Measurements from ENCODE around the gene APH1A.
"Not testable (repeated sequence)": the region's sequence is repeated elsewhere in the genome, so short reads cannot be mapped to it uniquely, and the experiment has no call there.

Gene APH1A

DNA sequence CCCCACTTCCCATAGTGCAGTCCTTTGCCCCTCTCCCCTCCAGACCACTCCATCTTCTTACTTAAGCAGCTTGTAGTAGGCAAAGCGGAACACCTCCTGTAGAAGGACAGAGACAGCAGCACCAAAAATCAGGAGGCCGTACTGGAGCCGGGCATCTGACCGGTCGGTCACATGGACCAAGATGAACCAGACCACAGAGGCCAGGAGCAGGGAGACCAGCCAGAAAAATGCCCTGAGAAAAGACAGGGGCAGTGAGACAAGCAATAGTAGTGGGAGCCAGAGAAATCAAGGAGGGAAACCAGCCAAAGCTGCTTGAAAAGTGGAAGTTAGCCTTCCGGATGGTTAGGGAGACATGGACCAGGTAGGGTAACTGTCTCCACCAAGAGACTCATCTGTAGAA is 920 bp downstream of the APH1A start:
- DNase-seq: no peak

DNA sequence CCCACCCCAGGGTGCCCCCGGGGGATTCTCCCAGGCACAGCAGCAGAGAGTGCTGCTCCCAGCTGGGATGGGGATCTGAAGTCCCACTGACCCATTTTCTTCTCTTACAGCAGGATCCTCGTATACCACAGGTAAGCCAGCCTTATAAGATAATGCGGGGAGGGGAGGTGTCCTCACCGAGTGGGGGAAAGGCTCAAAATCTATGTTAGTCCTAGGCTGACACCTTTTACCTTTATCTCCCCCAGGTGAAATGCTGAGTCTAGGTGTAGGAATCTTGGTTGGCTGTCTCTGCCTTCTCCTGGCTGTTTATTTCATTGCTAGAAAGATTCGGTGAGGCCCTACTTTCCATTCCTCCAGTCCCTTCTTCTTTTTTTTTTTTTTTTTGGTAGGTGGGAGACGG is 5.3 kb downstream of the APH1A start:
- no peak for DNase-seq

DNA sequence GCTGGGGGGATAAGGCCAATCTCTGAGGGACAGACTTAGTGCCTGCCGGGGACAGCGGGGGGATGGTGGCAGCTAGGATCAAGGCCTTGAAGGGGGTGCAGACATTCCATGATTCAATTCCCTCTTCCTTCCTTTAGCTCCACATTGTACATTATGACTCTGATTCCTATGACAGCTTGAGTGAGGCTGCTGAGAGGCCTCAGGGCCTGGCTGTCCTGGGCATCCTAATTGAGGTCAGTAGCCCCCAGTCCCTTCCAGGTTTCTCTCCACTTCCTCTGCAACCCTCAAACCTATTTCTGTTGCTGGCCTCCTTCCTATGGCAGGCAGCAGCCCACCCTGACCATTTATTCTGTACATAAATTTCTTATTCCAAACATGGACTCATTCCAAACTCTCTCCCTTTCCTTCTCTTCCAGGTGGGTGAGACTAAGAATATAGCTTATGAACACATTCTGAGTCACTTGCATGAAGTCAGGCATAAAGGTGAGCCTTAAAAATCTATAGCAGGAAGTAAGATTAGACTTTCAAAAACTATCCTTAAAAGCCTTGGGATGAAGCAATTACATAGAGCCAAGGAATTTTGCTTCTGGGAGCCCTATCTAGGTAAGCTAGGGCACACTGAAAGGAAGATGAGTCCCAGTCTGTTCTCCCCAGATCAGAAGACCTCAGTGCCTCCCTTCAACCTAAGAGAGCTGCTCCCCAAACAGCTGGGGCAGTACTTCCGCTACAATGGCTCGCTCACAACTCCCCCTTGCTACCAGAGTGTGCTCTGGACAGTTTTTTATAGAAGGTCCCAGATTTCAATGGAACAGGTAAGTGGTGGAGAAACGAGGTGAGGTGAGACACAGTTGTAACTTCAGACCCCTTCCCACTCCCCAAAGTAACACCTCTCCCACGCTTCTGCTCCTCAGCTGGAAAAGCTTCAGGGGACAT is 6.2 kb downstream of the APH1A start:
- no peak for DNase-seq

DNA sequence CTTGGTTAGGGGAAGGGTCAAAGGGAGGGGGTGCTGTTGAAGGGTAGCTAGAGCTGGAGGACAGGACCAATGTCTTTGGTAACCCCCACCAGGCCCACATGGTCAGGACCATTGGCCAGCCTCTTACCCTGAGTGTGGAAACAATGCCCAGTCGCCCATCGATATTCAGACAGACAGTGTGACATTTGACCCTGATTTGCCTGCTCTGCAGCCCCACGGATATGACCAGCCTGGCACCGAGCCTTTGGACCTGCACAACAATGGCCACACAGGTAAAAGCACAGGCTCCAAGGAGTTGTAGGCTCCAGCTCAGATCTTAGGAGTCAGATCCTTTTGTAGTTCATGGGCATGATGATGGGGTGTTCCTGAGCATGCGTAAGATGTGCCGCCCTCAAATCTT is 7.4 kb downstream of the APH1A start:
- DNase-seq: no peak

GRCh38 chr1:150259758-150260669 is 8.8 kb downstream of the APH1A start:
- DNase-seq: no peak

- no peak for DNase-seq
Measured at GRCh38 chr1:150259217-150259616, 9.6 kb downstream of the APH1A start.

DNA sequence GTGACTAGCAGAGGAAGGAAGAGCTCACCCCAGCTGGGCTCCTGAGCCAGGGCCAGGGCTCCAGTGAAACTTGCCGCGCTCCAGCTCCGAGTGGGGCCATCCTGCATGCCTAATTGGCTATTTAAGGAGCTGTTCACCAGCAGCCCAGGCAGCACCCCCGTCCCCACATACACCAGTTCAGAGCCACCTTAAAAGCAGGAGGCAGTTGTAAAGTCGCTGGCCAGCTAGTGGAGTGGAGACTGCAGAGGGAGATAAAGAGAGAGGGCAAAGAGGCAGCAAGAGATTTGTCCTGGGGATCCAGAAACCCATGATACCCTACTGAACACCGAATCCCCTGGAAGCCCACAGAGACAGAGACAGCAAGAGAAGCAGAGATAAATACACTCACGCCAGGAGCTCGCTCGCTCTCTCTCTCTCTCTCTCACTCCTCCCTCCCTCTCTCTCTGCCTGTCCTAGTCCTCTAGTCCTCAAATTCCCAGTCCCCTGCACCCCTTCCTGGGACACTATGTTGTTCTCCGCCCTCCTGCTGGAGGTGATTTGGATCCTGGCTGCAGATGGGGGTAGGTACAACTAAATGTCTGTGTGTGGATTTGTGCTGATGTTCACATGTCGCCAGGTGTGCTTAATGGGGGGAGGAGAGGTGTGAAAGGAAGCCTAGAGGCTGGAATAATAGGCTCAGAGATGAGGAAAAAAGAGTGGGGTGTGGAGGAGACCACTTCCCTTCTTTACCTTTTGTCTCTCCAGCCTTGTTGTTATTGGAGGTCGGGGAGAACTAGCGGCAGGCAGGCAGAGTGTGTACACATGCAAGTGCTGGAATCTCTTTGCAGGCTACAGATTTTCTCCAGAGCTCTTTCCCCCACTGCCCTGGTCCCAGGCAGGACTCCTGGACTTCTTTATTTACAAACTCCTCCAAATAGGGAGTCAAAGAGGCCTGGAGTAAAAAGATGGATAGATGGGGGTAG is 10.9 kb downstream of the APH1A start, which contains the start of gene CA14:
Gene CA14 (plus strand): TSS at position 151 of the 962 bp plus-strand sequence. CDS start 355 bp downstream, at position 506.
- DNase-seq: no peak

- DNase-seq: no peak
Measured at GRCh38 chr1:150256554-150257341, 12.1 kb downstream of the APH1A start.

GRCh38 chr1:150256198-150256553 is 12.6 kb downstream of the APH1A start:
- DNase-seq: no peak

GRCh38 chr1:150249936-150250335 is 18.9 kb downstream of the APH1A start:
- DNase-seq: no peak

GRCh38 chr1:150243003-150243402 is 25.8 kb downstream of the APH1A start:
- DNase-seq: no peak

GRCh38 chr1:150237746-150238145 is 31.1 kb downstream of the APH1A start:
- no peak for DNase-seq

GRCh38 chr1:150237176-150237575 is 31.6 kb downstream of the APH1A start:
- DNase-seq: not testable (repeated sequence)

GRCh38 chr1:150236614-150237100 is 32.2 kb downstream of the APH1A start:
- no peak for DNase-seq

DNA sequence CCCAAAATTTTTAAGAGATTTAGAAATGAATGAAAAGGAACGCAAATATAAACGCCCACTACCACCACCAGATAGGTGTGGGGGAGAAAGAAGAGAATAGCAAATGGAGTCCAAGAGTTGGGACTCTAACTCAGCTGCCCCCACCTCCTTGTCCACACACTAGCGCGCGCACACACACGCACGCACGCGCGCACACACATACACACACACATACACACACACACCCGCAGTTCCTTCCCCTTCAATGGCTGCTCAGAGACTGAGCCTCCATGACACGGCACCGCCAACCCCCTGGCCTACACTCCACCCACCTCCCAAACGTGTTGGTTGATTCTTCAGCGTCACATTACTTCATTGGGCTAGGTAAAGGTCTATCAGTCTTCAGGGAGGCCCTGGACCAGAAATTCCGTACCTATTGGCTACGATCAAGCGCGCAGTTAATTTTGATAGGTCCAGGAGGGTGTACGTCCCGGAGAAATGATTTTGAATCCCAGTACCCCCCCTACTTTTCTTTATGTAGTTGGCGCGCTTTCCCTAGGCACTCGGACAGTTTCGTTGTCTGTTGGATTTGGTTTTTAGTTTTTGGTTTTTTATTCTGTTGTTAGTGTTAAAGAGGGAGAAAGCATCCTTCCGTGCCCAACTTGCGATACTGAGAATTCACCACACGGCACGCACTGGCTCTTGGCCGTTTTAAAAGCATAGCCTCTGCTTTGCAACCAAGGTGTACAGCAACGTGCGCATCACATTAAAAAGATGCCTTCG is 32.8 kb downstream of the APH1A start, which contains the start of gene ANP32E:
Gene ANP32E (minus strand): TSS at position 261 of the 762 bp plus-strand sequence. CDS start 326 bp downstream, outside the sequence.
- peak; percentile 100 for DNase-seq

DNA sequence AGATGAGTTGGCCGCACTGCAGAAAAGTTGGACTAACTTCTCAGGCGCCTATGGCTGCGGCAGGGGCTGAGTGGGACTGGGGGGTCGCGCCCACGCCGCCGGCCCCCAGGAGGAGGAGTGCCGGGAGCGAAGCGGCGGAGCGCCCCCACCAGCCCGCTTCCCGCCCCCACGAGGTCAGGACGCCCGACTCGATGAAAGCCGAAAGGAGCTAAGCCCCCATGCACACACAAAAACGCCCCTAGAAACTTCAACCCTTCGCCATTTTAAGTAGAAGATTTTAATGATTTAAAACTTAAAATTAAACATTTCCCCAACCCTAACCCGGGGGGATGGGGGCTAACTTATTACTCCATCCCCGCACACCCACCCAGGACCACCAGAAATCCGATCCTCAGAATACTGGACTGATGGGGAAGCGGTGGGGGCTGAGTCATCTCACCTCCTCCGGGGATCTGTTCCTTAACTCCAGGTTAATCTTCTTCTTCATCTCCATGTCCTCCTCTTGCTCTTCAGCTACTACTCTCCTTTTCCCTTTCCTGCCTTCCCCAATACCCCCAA is 33.4 kb downstream of the APH1A start:
- DNase-seq: peak; percentile 39

- DNase-seq: peak; percentile 90
Measured at GRCh38 chr1:150234566-150235293, 34.1 kb downstream of the APH1A start.

DNA sequence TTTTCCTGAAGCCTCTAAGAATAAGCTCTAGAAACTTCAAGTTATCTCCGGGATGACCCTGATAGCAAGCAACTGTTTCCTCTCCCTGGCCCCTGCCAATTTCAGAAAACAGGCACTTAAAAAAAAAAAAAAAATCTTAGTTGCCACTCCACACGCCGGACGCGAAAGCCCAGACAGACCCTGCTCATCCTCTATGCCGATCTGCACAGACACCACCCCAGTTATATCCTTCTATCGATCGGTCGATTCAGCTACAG is 34.6 kb downstream of the APH1A start:
- DNase-seq: no peak
